ENCODE measurements around the gene CNTLN.

CNTLN gene

GRCh38 chr9:17476401-17476800, 341.6 kb downstream of the CNTLN start:
- H3K27me3 ChIP-seq (ENCODE audit: control insufficient read depth, insufficient read depth, low read length) = no peaks in the 10 kb centered on the region
- no peaks in the 10 kb centered on the region for H3K9me3 ChIP-seq (ENCODE audit: control insufficient read depth, low read length)
- H2AFZ ChIP-seq = no peak overlapping the region
- no peaks in the 10 kb centered on the region for H3K4me1 ChIP-seq
- H3K36me3 ChIP-seq (ENCODE audit: control insufficient read depth, insufficient read depth, low read length) = no peaks in the 10 kb centered on the region
- H3K9ac ChIP-seq = no peak overlapping the region
- no peak overlapping the region for H3K4me2 ChIP-seq (ENCODE audit: low read length)
- H3K4me3 ChIP-seq (ENCODE audit: low read depth, low read length) = no peak overlapping the region
- H3K79me2 ChIP-seq = no peaks in the 10 kb centered on the region
- H3K27ac ChIP-seq = no peak overlapping the region
- TF ChIP-seq CTCF (IDR thresholded peaks at IDR 0.05) = no peak

GRCh38 chr9:17477816-17478215, 343.0 kb downstream of the CNTLN start:
- Histone ChIP-seq H3K9me3 (ENCODE audit: control insufficient read depth, low read length) (no peaks in the 10 kb centered on the region), H3K36me3 (ENCODE audit: control insufficient read depth, insufficient read depth, low read length) (no peaks in the 10 kb centered on the region), H3K79me2 (no peaks in the 10 kb centered on the region), H3K4me3 (ENCODE audit: low read depth, low read length) (no peak overlapping the region), H3K27ac (no peak overlapping the region), H3K9ac (no peak overlapping the region), H2AFZ (no peak overlapping the region), H3K4me1 (no peaks in the 10 kb centered on the region), H3K4me2 (ENCODE audit: low read length) (no peak overlapping the region), H3K27me3 (ENCODE audit: control insufficient read depth, insufficient read depth, low read length) (no peaks in the 10 kb centered on the region)
- TF ChIP-seq CTCF (IDR thresholded peaks at IDR 0.05) = no peak

GRCh38 chr9:17480966-17481365, 346.1 kb downstream of the CNTLN start:
- Histone ChIP-seq H3K27ac (no peak overlapping the region), H3K9me3 (ENCODE audit: control insufficient read depth, low read length) (no peaks in the 10 kb centered on the region), H3K4me3 (ENCODE audit: low read depth, low read length) (no peak overlapping the region), H3K4me1 (no peaks in the 10 kb centered on the region), H3K36me3 (ENCODE audit: control insufficient read depth, insufficient read depth, low read length) (no peaks in the 10 kb centered on the region), H3K27me3 (ENCODE audit: control insufficient read depth, insufficient read depth, low read length) (no peaks in the 10 kb centered on the region), H3K9ac (no peak overlapping the region), H2AFZ (no peak overlapping the region), H3K79me2 (no peaks in the 10 kb centered on the region), H3K4me2 (ENCODE audit: low read length) (no peak overlapping the region)
- no peak for TF ChIP-seq CTCF (IDR thresholded peaks at IDR 0.05)

GRCh38 chr9:17481565-17481964, 346.7 kb downstream of the CNTLN start:
- Histone ChIP-seq H3K27me3 (ENCODE audit: control insufficient read depth, insufficient read depth, low read length) (no peaks in the 10 kb centered on the region), H3K27ac (no peak overlapping the region), H2AFZ (no peak overlapping the region), H3K9ac (no peak overlapping the region), H3K79me2 (no peaks in the 10 kb centered on the region), H3K4me3 (ENCODE audit: low read depth, low read length) (no peak overlapping the region), H3K36me3 (ENCODE audit: control insufficient read depth, insufficient read depth, low read length) (no peaks in the 10 kb centered on the region), H3K4me2 (ENCODE audit: low read length) (no peak overlapping the region), H3K4me1 (no peaks in the 10 kb centered on the region), H3K9me3 (ENCODE audit: control insufficient read depth, low read length) (no peaks in the 10 kb centered on the region)
- no peak for TF ChIP-seq CTCF (IDR thresholded peaks at IDR 0.05)

GRCh38 chr9:17484906-17485305, 350.1 kb downstream of the CNTLN start:
- no peaks in the 10 kb centered on the region for H3K9me3 ChIP-seq (ENCODE audit: control insufficient read depth, low read length)
- TF ChIP-seq CTCF (IDR thresholded peaks at IDR 0.05) = no peak
- H3K4me2 ChIP-seq (ENCODE audit: low read length) = no peak overlapping the region
- no peak overlapping the region for H2AFZ ChIP-seq
- no peaks in the 10 kb centered on the region for H3K79me2 ChIP-seq
- H3K27me3 ChIP-seq (ENCODE audit: control insufficient read depth, insufficient read depth, low read length) = no peaks in the 10 kb centered on the region
- no peaks in the 10 kb centered on the region for H3K4me1 ChIP-seq
- H3K27ac ChIP-seq = no peak overlapping the region
- no peak overlapping the region for H3K4me3 ChIP-seq (ENCODE audit: low read depth, low read length)
- no peak overlapping the region for H3K9ac ChIP-seq
- H3K36me3 ChIP-seq (ENCODE audit: control insufficient read depth, insufficient read depth, low read length) = no peaks in the 10 kb centered on the region
